Brain pericyte (primary cell): ENCODE results near the gene FZD2.
"Not testable (repeated sequence)": the region's sequence is repeated elsewhere in the genome, so short reads cannot be mapped to it uniquely, and the experiment has no call there.

ENCODE experiments used
- DNase-seq: peaks from one replicate; pipeline ENCODE4 v3.0.0-alpha.2; 2012; ENCODE audit warnings: low read depth, low spot score

Gene FZD2

DNA sequence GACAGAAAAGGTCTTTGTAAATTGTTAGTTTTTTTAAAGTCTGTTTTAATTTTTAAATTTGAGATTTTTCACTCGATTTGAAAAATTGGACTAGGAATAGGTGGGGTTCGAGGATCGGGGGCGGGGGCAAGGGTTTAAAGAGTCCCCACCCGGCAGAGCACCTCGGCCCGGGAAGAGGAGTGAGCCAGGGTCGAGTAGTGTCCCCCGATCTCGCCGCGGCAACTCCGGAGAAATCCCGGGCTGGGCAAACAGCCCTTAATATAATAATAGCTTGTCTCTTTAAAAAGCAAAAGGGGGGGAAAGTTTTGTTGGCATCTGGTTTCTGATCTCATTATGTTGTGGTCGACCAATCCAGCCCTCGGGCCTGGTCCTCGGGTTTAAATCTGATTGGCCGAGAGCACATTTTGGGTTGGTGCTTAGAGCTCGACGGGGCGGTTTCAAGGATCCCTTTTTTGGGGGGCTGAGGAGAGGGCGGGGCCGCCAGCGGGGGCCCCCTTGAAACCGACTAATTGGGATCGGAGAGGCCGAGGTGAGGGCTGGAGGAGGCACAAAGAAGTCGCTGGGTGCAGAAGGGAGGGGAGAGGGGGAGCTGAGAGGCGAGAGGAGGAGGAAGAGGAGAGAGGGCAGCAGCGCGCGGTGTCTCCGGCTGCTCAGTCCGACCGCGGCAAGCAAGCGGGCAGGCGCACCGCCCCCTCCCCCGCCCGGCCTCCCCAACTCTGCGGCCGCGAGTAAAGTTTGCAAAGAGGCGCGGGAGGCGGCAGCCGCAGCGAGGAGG lies at the start of gene FZD2:
Gene FZD2, plus strand, starts transcription at position 653 of the 775 bp plus-strand sequence. CDS start 205 bp downstream, outside the sequence.
- peak; percentile 95 for DNase-seq

DNA sequence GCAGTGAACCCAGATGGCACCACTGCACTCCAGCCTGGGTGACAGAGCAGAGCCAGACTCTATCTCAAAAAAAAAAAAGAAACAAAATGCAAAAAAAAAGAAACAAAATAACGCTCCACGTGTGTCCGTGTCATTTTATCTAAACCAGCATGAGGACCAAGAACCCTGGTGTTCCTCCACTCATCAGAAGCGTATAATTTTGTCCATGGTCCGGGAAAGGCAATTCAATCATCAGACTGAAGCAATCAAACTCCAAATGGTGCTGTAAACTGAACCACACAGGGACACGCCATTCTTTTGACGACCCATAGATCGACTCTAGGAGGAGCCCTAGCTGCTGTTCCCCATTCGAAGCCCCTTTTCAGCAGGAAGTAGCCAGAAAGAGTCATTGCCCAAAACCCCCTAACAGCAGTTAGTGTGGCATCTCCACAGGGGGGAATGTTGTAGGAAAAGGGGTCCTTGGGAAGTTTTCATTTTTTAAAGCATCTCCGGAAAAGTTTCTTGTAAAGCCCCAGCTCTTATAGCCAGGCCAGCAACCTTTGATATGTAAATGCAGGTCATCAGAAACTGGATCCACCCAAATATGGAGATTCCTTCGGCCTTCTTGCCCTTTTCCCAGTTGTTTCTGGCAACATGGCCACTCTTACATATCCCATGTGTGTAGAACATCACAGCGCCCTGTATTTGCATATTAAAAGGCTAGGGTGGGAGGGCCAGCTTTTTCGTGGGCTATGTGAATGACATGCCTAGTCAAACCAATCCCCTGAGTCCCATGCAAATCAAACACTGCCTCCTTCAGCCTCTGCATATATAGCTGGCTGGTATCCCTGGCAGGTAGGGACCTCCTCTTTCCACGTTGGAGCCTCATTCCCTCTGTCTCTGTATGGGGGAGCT lies 45.8 kb upstream of the FZD2 start:
- not testable (repeated sequence) for DNase-seq

GRCh38 chr17:44518032-44518431 lies 39.3 kb upstream of the FZD2 start:
- no peak for DNase-seq

GRCh38 chr17:44522883-44523671 lies 34.2 kb upstream of the FZD2 start:
- DNase-seq, result no peak

DNA sequence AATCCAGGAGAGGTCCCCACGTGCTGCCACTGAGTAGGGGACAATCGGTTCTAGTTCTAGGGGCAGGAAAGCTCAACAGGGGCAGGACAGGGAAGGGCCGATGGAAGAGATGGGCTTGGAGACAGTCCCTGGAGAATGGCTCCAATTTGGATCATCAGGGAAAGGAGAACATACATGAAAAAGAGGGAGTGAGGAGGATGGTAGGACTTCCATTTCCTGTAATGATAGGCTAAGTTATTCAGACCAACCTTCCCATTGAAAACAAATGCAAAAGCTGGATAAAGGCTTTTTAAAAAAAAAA lies 33.7 kb upstream of the FZD2 start:
- DNase-seq, result no peak

DNA sequence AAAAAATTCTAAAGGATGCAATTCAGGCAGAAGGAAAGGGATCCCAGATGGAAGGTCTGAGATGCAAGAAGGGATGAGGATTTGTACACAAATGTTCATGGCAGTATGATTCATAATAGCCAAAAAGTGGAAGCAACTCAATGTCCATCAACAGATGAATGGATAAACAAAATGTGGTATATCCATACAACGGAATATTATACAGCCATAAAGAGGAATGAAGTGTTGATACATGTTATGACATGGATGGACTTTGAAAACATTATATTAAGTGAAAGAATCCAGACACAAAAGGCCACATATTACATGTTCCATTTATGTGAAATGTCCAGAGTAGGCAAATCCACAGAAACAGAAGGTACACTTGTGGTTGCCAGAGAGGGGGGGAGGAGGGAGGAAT lies 30.2 kb upstream of the FZD2 start:
- no peak for DNase-seq

- no peak for DNase-seq
Measured at GRCh38 chr17:44527954-44528353, 29.3 kb upstream of the FZD2 start.

- DNase-seq, result no peak
Measured at GRCh38 chr17:44529864-44530263, 27.4 kb upstream of the FZD2 start.

- no peak for DNase-seq
Measured at GRCh38 chr17:44530896-44531418, 26.3 kb upstream of the FZD2 start.

GRCh38 chr17:44533533-44534246 lies 23.6 kb upstream of the FZD2 start:
- peak; percentile 73 for DNase-seq

GRCh38 chr17:44536090-44536953 lies 21.0 kb upstream of the FZD2 start:
- no peak for DNase-seq

DNA sequence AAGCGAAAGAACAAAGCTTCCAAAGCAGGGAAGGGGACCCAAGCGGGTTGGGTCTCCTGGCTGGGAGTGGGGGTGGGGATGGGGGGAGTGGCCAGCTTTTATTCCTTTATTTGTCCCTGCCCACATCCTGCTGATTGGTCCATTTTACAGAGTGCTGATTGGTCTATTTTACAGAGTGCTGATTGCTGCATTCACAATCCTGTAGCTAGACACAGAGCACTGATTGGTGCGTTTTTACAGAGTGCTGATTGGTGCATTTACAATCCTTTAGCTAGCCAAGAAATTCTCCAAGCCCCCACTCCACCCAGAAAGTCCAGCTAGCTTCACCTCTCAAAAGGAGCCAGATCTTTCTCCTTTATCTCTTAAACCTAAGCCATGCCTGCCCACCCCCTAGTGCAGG lies 19.4 kb upstream of the FZD2 start:
- DNase-seq, result not testable (repeated sequence)

DNA sequence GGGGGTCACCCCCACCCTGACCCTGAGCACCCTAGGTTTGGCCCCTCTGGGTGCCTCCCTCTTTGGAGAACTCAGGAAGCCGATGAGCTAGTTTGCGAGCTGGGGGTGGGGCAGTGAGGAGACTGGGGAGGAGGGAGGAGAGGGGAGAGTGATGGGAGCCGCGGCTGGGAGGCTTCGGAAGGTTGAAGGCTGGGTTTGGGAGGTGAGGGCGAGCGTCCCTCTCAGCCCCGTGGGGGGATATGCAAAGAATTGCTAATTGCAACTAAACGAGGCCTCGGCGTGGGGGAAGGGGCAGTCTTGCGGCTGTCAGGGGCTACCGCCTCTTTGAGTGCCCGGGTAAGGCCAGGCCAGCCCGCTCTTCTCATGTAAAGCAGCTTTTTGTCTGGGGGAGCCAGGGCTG lies 17.6 kb upstream of the FZD2 start:
- no peak for DNase-seq

DNA sequence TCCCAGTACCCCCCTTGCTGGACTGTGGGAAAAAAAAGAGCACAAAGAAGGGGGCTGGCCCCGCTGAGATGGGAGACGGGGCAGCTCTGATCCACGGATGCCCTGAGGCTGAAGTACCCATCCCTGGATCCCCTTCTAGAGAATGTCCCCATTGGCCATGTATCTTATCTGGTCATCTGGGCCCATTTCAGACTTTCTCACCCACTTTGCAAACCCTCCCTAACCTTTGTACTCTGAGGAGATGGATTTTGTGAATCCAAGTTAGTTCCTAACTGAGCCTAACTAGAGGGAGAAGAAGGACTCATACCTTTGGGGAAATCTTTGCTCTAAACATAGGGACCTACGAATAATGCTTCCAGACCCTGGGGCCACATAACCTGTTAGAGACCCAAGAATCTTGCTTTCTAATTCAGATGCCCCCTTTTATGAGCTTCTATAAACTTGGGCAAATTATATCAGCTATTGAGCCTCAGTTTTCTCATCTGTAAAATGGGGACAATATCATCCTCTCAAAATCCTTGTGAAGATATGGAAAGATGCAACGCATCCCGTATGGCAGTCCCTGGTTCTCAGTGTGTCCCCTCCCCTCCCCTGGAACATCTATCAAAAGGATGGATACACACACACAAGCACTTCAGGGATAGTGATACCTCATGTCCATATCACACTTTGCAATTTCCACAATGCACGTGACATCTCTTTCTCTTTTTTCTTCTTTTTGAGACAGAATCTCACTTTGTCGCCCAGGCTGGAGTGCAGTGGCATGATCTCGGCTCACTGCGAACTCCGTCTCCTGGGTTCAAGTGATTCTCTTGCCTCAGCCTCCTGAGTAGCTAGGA lies 16.8 kb upstream of the FZD2 start:
- DNase-seq, result no peak

GRCh38 chr17:44541884-44542581 lies 15.3 kb upstream of the FZD2 start:
- DNase-seq, result no peak

DNA sequence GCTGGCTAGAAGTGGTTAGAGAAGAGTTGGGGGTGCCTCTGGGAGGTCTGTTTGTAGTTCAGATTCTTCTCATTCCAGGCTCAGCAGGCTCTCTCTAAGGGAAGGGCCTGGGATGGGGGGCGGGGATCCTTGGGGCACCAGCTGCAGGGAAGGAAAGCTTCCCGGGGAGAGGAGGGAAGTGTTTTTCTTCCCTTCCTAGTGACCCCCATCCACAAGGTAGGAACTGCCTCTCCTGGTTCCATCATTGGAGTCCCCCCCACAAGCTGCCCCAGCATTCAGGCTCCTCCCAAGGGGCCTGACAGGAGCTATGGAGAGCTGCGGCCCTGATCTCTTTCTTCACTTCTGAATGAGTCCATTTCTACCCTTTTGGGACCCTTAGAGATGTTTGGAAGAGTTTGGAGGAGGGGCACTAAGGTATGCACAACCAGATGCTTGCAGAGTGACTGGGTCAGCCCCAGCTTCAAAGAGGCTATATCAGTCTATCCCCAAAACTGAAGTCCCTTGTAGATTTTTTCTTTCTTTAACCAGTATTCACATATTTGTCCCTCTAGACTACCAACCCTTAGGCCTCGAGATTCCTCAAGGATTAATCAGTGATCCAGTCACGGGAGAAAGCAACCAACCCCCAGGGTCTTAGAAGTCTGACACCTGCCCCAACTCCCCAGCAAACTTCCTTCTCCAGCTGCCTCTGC lies 13.9 kb upstream of the FZD2 start:
- DNase-seq, result peak; percentile 53

GRCh38 chr17:44543905-44544523 lies 13.3 kb upstream of the FZD2 start:
- no peak for DNase-seq
